SK-N-MC (cell line): ENCODE results near the gene CIT.
"Not testable (repeated sequence)": the region's sequence is repeated elsewhere in the genome, so short reads cannot be mapped to it uniquely, and the experiment has no call there.

ENCODE experiments used
- EZH2 ChIP-seq: fragments of 200-600 bp; sonication (generic); IDR thresholded peaks from one replicate; pipeline ENCODE4 v1.6.1; 2017; ENCODE audit warnings: antibody characterized with exemption
- FOXP2 ChIP-seq: optimal IDR thresholded peaks from 2 replicates; pipeline ENCODE3; 2011; ENCODE audit warnings: mild to moderate bottlenecking, moderate library complexity; ENCODE audit not compliant: insufficient read depth; ENCODE audit errors: extremely low read length, control extremely low read depth
- POLR2AphosphoS5 ChIP-seq: IDR thresholded peaks from 2 replicates; pipeline ENCODE4 v1.6.1; 2012; ENCODE audit warnings: mild to moderate bottlenecking, low read depth, low read length, borderline replicate concordance

DNA sequence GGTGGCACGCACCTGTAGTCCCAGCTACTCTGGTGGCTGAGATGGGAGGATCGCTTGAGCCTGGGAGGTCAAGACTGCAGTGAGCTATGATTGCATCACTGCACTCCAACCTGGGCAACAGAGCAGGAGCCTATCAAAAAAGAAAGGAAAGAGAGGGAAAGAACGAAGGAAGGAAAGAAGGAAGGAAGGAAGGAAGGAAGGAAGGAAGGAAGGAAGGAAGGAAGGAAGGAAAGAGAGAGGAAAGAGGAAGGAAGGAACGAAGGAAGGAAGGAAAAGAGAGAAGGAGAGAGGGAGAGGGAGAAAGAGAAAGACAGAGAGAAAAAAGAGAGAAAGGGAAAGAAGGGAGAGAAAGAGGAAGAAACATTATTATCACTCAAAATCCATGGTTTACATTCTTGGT, 6.7 kb upstream of the CIT start:
- TF ChIP-seq EZH2, POLR2AphosphoS5, FOXP2: not testable (repeated sequence)
